NOMO-1 (cell line): Measurements from ENCODE around the gene SLC2A6.

Source experiments
- DNase-seq, 2 experiments: peaks; one replicate each; lab custom pipeline; 2025; ENCODE audit not compliant: unreplicated experiment in 2 of 2; lab: John Stamatoyannopoulos, UW

Gene SLC2A6

GRCh38 chr9:133516256-133516960 is 37.5 kb upstream of the SLC2A6 start:
- no peak for DNase-seq

- DNase-seq, result no peak
Observed at GRCh38 chr9:133515615-133516255, 36.8 kb upstream of the SLC2A6 start.

- no peak for DNase-seq
Observed at GRCh38 chr9:133515240-133515610, 36.3 kb upstream of the SLC2A6 start.

- no peak for DNase-seq
Observed at GRCh38 chr9:133514460-133515239, 35.8 kb upstream of the SLC2A6 start.

GRCh38 chr9:133513214-133514100 is 34.6 kb upstream of the SLC2A6 start:
- no peak for DNase-seq

- no peak for DNase-seq
Observed at GRCh38 chr9:133512253-133513213, 33.6 kb upstream of the SLC2A6 start.

- DNase-seq, result no peak
Observed at GRCh38 chr9:133511607-133512006, 32.7 kb upstream of the SLC2A6 start.

GRCh38 chr9:133510926-133511505 is 32.1 kb upstream of the SLC2A6 start:
- no peak for DNase-seq

GRCh38 chr9:133509179-133510083 is 30.5 kb upstream of the SLC2A6 start:
- DNase-seq, result no peak

- no peak for DNase-seq
Observed at GRCh38 chr9:133508046-133508445, 29.1 kb upstream of the SLC2A6 start.

- no peak for DNase-seq
Observed at GRCh38 chr9:133507246-133507965, 28.5 kb upstream of the SLC2A6 start.

- DNase-seq, result no peak
Observed at GRCh38 chr9:133506653-133507038, 27.7 kb upstream of the SLC2A6 start.

- no peak for DNase-seq
Observed at GRCh38 chr9:133505901-133506652, 27.2 kb upstream of the SLC2A6 start.

- DNase-seq, result no peak
Observed at GRCh38 chr9:133505186-133505830, 26.4 kb upstream of the SLC2A6 start.

- DNase-seq, result no peak
Observed at GRCh38 chr9:133502112-133502511, 23.2 kb upstream of the SLC2A6 start.

GRCh38 chr9:133499892-133500270 is 21.0 kb upstream of the SLC2A6 start:
- DNase-seq, result no peak
